A549 (cell line): Measurements from ENCODE around the gene TMEM266. TPM values are rescaled to one million over a fixed set of nuclear protein-coding genes. Genes with fewer than 3 reads are reported as not detected.

Experiments
- ATAC-seq, 2 experiments: fragments of 200-7000 bp in 1 of 2; fragments of >200 bp in 1 of 2; cut with Nextera tagmentation in 1 of 2; cut with Tn5 transposase in 1 of 2; 3 replicates each; pipeline versions ENCODE4 v1.8.0 to v1.9.1; 2018 to 2020; ENCODE audit warnings: mild to moderate bottlenecking in 1 of 2, moderate library complexity in 1 of 2
- CTCF ChIA-PET: fragments of 300-600 bp; sonication (Branson Sonifier 250); formaldehyde crosslinking; extraction: SDS; loops from one replicate; lab custom pipeline; 2021; ENCODE audit warnings: antibody characterized with exemption, inconsistent platforms; lab: Yijun Ruan, JAX
- POLR2A ChIA-PET: fragments of 350-600 bp; formaldehyde crosslinking; extraction: SDS; loops from one replicate; lab custom pipeline; 2021; ENCODE audit warnings: antibody characterized with exemption, inconsistent platforms; lab: Yijun Ruan, JAX
- DNase-seq, 2 experiments: peaks; one replicate each; pipeline versions ENCODE4 v3.0.0 to v3.0.0-alpha.2; 2011 to 2016; ENCODE audit warnings: low read depth in 1 of 2, low spot score in 1 of 2
- FAIRE-seq: peaks from 2 replicates; lab custom pipeline; 2011; peaks lifted over from hg19 to GRCh38; lab: Jason Lieb, UNC
- H3K27ac ChIP-seq, 2 experiments: fragments of >200 bp; sonication (Bioruptor Twin); formaldehyde crosslinking; 3 replicates each; pipeline ENCODE4 v1.5.1; 2016 to 2017
- H3K4me1 ChIP-seq: fragments of >200 bp; sonication (Bioruptor Twin); formaldehyde crosslinking; 3 replicates; pipeline ENCODE4 v1.6.1; 2016
- H3K4me2 ChIP-seq: fragments of >200 bp; sonication (Bioruptor Twin); formaldehyde crosslinking; 3 replicates; pipeline ENCODE4 v1.6.1; 2016
- H3K4me3 ChIP-seq: fragments of >200 bp; sonication (Bioruptor Twin); formaldehyde crosslinking; 3 replicates; pipeline ENCODE4 v1.5.1; 2016
- H3K9me3 ChIP-seq: fragments of >200 bp; sonication (Bioruptor Twin); formaldehyde crosslinking; 3 replicates; pipeline ENCODE4 v1.6.1; 2016
- CBX2 ChIP-seq: fragments of 200-600 bp; sonication (generic); IDR thresholded peaks from 2 replicates; pipeline ENCODE4 v1.6.1; 2016; ENCODE audit warnings: low read depth, mild to moderate bottlenecking, borderline replicate concordance
- CBX8 ChIP-seq: fragments of 200-600 bp; sonication (generic); IDR thresholded peaks from 2 replicates; pipeline ENCODE4 v1.6.1; 2016
- CHD4 ChIP-seq: fragments of 200-600 bp; sonication (generic); IDR thresholded peaks from 2 replicates; pipeline ENCODE4 v1.6.1; 2016; ENCODE audit warnings: antibody characterized with exemption, mild to moderate bottlenecking, borderline replicate concordance
- E2F6 ChIP-seq: IDR thresholded peaks from 2 replicates; pipeline ENCODE4 v1.6.1; 2012; ENCODE audit warnings: low read depth, borderline replicate concordance
- EHF ChIP-seq: fragments of 250-450 bp; sonication (Bioruptor Pico); IDR thresholded peaks from 2 replicates; pipeline ENCODE4 v1.5.0; 2020; ENCODE audit warnings: mild to moderate bottlenecking
- EHMT2 ChIP-seq: fragments of 200-600 bp; sonication (generic); IDR thresholded peaks from 2 replicates; pipeline ENCODE4 v1.6.1; 2016; ENCODE audit warnings: antibody characterized with exemption, low read depth, mild to moderate bottlenecking, moderate library complexity
- EP300 ChIP-seq, 2 experiments: fragments of >200 bp; sonication (Bioruptor Twin); formaldehyde crosslinking; IDR thresholded peaks; 2 replicates in 1 of 2; 3 replicates in 1 of 2; pipeline ENCODE4 v1.6.1; 2016 to 2017
- ESRRA ChIP-seq: fragments of 150-350 bp; IDR thresholded peaks from 2 replicates; pipeline ENCODE4 v1.6.1; 2014; ENCODE audit warnings: mild to moderate bottlenecking, low read length, borderline replicate concordance
- HDAC2 ChIP-seq: fragments of 200-600 bp; sonication (generic); IDR thresholded peaks from 2 replicates; pipeline ENCODE4 v1.6.1; 2016
- HES2 ChIP-seq: fragments of >200 bp; sonication (Bioruptor Twin); formaldehyde crosslinking; IDR thresholded peaks from 2 replicates; pipeline ENCODE4 v1.6.1; 2016
- HOXB13 ChIP-seq: fragments of 250-450 bp; sonication (Bioruptor Pico); IDR thresholded peaks from 2 replicates; pipeline ENCODE4 v1.5.0; 2020; ENCODE audit warnings: low read depth, mild to moderate bottlenecking, moderate library complexity
- HOXB5 ChIP-seq: fragments of 250-450 bp; sonication (Bioruptor Pico); IDR thresholded peaks from 2 replicates; pipeline ENCODE4 v1.5.0; 2020; ENCODE audit warnings: mild to moderate bottlenecking, moderate library complexity
- JUN ChIP-seq, 2 experiments: fragments of >200 bp; sonication (Bioruptor Twin); formaldehyde crosslinking; IDR thresholded peaks; 2 replicates in 1 of 2; 3 replicates in 1 of 2; pipeline ENCODE4 v1.6.1; 2016 to 2017
- JUNB ChIP-seq: fragments of >200 bp; sonication (Bioruptor Twin); formaldehyde crosslinking; IDR thresholded peaks from 2 replicates; pipeline ENCODE4 v1.6.1; 2016
- KDM1A ChIP-seq: fragments of 200-600 bp; sonication (generic); IDR thresholded peaks from 2 replicates; pipeline ENCODE4 v1.6.1; 2016; ENCODE audit warnings: low read depth, mild to moderate bottlenecking
- KDM5A ChIP-seq: fragments of 200-600 bp; sonication (generic); IDR thresholded peaks from 2 replicates; pipeline ENCODE4 v1.6.1; 2016; ENCODE audit warnings: antibody characterized with exemption, mild to moderate bottlenecking
- NR3C1 ChIP-seq: fragments of >200 bp; sonication (Bioruptor Twin); formaldehyde crosslinking; IDR thresholded peaks from 3 replicates; pipeline ENCODE4 v1.6.1; 2017
- PHF8 ChIP-seq: fragments of 200-600 bp; sonication (generic); IDR thresholded peaks from 2 replicates; pipeline ENCODE4 v1.6.1; 2016; ENCODE audit warnings: low read depth, mild to moderate bottlenecking, antibody characterized with exemption, moderate library complexity, borderline replicate concordance
- POLR2AphosphoS2 ChIP-seq: conservative IDR thresholded peaks from 2 replicates; pipeline ENCODE4 v1.6.1; 2012; ENCODE audit warnings: low read length, improper control_type of control experiment, inconsistent platforms
- RCOR1 ChIP-seq: fragments of 150-350 bp; IDR thresholded peaks from 2 replicates; pipeline ENCODE4 v1.6.1; 2014; ENCODE audit warnings: antibody characterized with exemption, low read length, low read depth
- SREBF2 ChIP-seq: fragments of 450-650 bp; IDR thresholded peaks from 2 replicates; pipeline ENCODE4 v1.6.1; 2014; ENCODE audit warnings: mild to moderate bottlenecking, moderate library complexity
- TFCP2L1 ChIP-seq: fragments of 250-450 bp; sonication (Bioruptor Pico); IDR thresholded peaks from 2 replicates; pipeline ENCODE4 v1.5.0; 2021; ENCODE audit warnings: mild to moderate bottlenecking
- ZSCAN20 ChIP-seq: fragments of 250-450 bp; sonication (Bioruptor Pico); IDR thresholded peaks from 2 replicates; pipeline ENCODE4 v1.8.0; 2022; ENCODE audit warnings: mild to moderate bottlenecking, moderate library complexity
- WGBS: methylation state at CpG from one replicate; pipeline ENCODE4 v1.1.6; 2017; ENCODE audit errors: missing lambda C conversion rate; 5-methylcytosine and 5-hydroxymethylcytosine counted together
- polyA plus RNA-seq, 4 experiments: library from polyadenylated mRNA; depleted of rRNA in 3 of 4; stranded (reverse); fragments of >200 nt; fragmentation: RNase III in 1 of 4; extraction: RNeasy Plus Mini Kit Qiagen cat#74134 plus additional on column Dnase treatment in 1 of 4; gene quantifications; 2 replicates in 3 of 4; 3 replicates in 1 of 4; pipeline ENCODE4 v1.2.3, GENCODE V29; 2011 to 2017

The TMEM266 gene
- polyA plus RNA-seq, 2 of the 4 experiments (the other 2 are of a cell fraction): 0.06 to 0.08 TPM

- H3K9me3 ChIP-seq: no peaks in the 10 kb centered on the region
- no peak overlapping the region for H3K27ac ChIP-seq
- TF ChIP-seq CHD4: no peak
- no peak for TF ChIP-seq KDM1A
- no peak for TF ChIP-seq KDM5A
- TF ChIP-seq, all 56 proteins: peak for 0
- Histone ChIP-seq H3K4me3 (no peak overlapping the region), H3K4me2 (no peak overlapping the region), H3K4me1 (no peaks in the 10 kb centered on the region)
- WGBS: 61% methylated on average over 2 of the region's 2 CpGs
- ChIA-PET CTCF (interaction anchor here (0.8 to 5.4 kb wide), 27 partner anchors 8 to 632 kb away, joined by 3 to 39 read pairs (median 7); no protein-coding TSS in a partner anchor), POLR2A (interaction anchor here (1.0 kb wide), 1 partner anchor 99 kb away, joined by 4 read pairs; no protein-coding TSS in a partner anchor)
- peak; percentile 28 for FAIRE-seq
- no peak for ATAC-seq
- DNase-seq: no peak
Measured at GRCh38 chr15:76236350-76236749, 176.6 kb downstream of the TMEM266 start.

GRCh38 chr15:76239786-76240185 lies 180.0 kb downstream of the TMEM266 start:
- ChIA-PET CTCF (interaction anchor here (0.7 to 1.9 kb wide), 4 partner anchors 13 to 232 kb away, joined by 3 to 5 read pairs (median 4); partner anchors contain the start of gene ISL2), POLR2A (interaction anchor here (0.6 kb wide), 1 partner anchor 33 kb away, joined by 4 read pairs; no protein-coding TSS in a partner anchor)
- no peaks in the 10 kb centered on the region for H3K4me1 ChIP-seq
- 86% methylated on average over 1 of the region's 1 CpG for WGBS
- no peaks in the 10 kb centered on the region for H3K9me3 ChIP-seq
- ATAC-seq (no peak), DNase-seq (no peak)
- no peak overlapping the region for H3K4me3 ChIP-seq
- TF ChIP-seq CBX2 (no peak), RCOR1 (no peak), ZSCAN20 (CRISPR knock-in tag) (no peak), HOXB5 (no peak), JUN (IDR thresholded peaks at IDR 0.05) (no peak)
- TF ChIP-seq, all 56 proteins: peak for 0
- no peak for FAIRE-seq
- Histone ChIP-seq H3K27ac (no peak overlapping the region), H3K4me2 (no peak overlapping the region)

- Histone ChIP-seq H3K4me1 (no peaks in the 10 kb centered on the region), H3K4me2 (no peak overlapping the region), H3K9me3 (no peaks in the 10 kb centered on the region), H3K27ac (no peak overlapping the region), H3K4me3 (no peak overlapping the region)
- FAIRE-seq (peak; percentile 84), DNase-seq (no peak), ATAC-seq (no peak)
- CTCF ChIA-PET: interaction anchor here (0.6 to 3.3 kb wide), 5 partner anchors 10 to 634 kb away, joined by 3 to 22 read pairs (median 4); no protein-coding TSS in a partner anchor
- POLR2A ChIA-PET: no interaction called here
- no peak for TF ChIP-seq CBX8
- no peak for TF ChIP-seq HDAC2
- TF ChIP-seq, all 56 proteins: peak for 0
- 36% methylated on average over 1 of the region's 1 CpG for WGBS
Measured at GRCh38 chr15:76245072-76245610, 185.4 kb downstream of the TMEM266 start.

- CTCF ChIA-PET: no interaction called here
- Histone ChIP-seq H3K4me1 (no peaks in the 10 kb centered on the region), H3K4me3 (no peak overlapping the region), H3K9me3 (no peaks in the 10 kb centered on the region), H3K4me2 (no peak overlapping the region)
- DNase-seq: no peak
- TF ChIP-seq EHMT2 (no peak), HOXB13 (CRISPR knock-in tag) (no peak), TFCP2L1 (CRISPR knock-in tag) (no peak), ZSCAN20 (CRISPR knock-in tag) (no peak), E2F6 (no peak), HES2 (no peak), SREBF2 (no peak), KDM1A (no peak)
- TF ChIP-seq, all 56 proteins: peak for 0
- no peak overlapping the region for H3K27ac ChIP-seq
- POLR2A ChIA-PET: no interaction called here
- no peak for ATAC-seq
- FAIRE-seq: peak; percentile 56
- 94% methylated on average over 4 of the region's 4 CpGs for WGBS
Measured at GRCh38 chr15:76251717-76252116, 191.9 kb downstream of the TMEM266 start.

GRCh38 chr15:76252249-76252648 lies 192.5 kb downstream of the TMEM266 start:
- ChIA-PET CTCF (interaction anchor here (1.5 kb wide), 1 partner anchor 17 kb away, joined by 5 read pairs; no protein-coding TSS in a partner anchor), POLR2A (no interaction called here)
- Histone ChIP-seq H3K4me2 (no peak overlapping the region), H3K4me3 (no peak overlapping the region), H3K9me3 (no peaks in the 10 kb centered on the region), H3K4me1 (no peaks in the 10 kb centered on the region), H3K27ac (no peak overlapping the region)
- ATAC-seq (no peak; a peak in 2 of 6 replicates), FAIRE-seq (no peak), DNase-seq (no peak)
- 58% methylated on average over 2 of the region's 2 CpGs for WGBS
- TF ChIP-seq HES2: no peak
- no peak for TF ChIP-seq HOXB13 (CRISPR knock-in tag)
- TF ChIP-seq POLR2AphosphoS2: no peak
- no peak for TF ChIP-seq PHF8
- no peak for TF ChIP-seq EP300 (IDR thresholded peaks at IDR 0.05)
- no peak for TF ChIP-seq JUNB
- no peak for TF ChIP-seq EHF (CRISPR knock-in tag)
- no peak for TF ChIP-seq ESRRA
- no peak for TF ChIP-seq NR3C1
